Measurements from ENCODE around the gene C1QBP.

Gene C1QBP

GRCh38 chr17:5481451-5481850, 42.5 kb upstream of the C1QBP start:
- no peak overlapping the region for H3K4ac ChIP-seq (ENCODE audit: low read depth, low read length)
- no peak overlapping the region for H2BK15ac ChIP-seq (replicated peaks; ENCODE audit: low read depth)
- no peak overlapping the region for H4K5ac ChIP-seq (ENCODE audit: low read length)
- no peak overlapping the region for H3K56ac ChIP-seq (ENCODE audit: low read length)
- H3K9ac ChIP-seq (ENCODE audit: low read length), result no peak overlapping the region
- no peak overlapping the region for H2BK5ac ChIP-seq (ENCODE audit: low read length)
- peaks cover 20% of the 10 kb centered on the region for H3K79me2 ChIP-seq (ENCODE audit: control insufficient read depth, insufficient read depth, low read length)
- H3K4me1 ChIP-seq (ENCODE audit: control insufficient read depth, low read depth, low read length), result no peaks in the 10 kb centered on the region
- no peak overlapping the region for H3K4me2 ChIP-seq (ENCODE audit: low read length)
- H4K8ac ChIP-seq (ENCODE audit: low read depth, low read length), result no peak overlapping the region
- H3K18ac ChIP-seq (ENCODE audit: low read length), result no peak overlapping the region
- peaks cover 12% of the 10 kb centered on the region for H3K79me1 ChIP-seq (ENCODE audit: low read length)
- no peak overlapping the region for H3K27ac ChIP-seq (ENCODE audit: low read depth, low read length)
- no peak overlapping the region for H2AK5ac ChIP-seq (ENCODE audit: low read length)
- peaks cover 8% of the 10 kb centered on the region for H3K36me3 ChIP-seq (ENCODE audit: control insufficient read depth, insufficient read depth, low read length)
- no peaks in the 10 kb centered on the region for H3K27me3 ChIP-seq (ENCODE audit: insufficient read depth, low read length, poor library complexity)
- no peak for DNase-seq
- no CpG with 5 or more reads among the region's 4 CpGs for WGBS (ENCODE audit: extremely low coverage, insufficient coverage, low lambda C conversion rate)
- no peak overlapping the region for H3K23ac ChIP-seq (ENCODE audit: low read length)
- H3K4me3 ChIP-seq (ENCODE audit: low read length), result no peak overlapping the region
- no peak overlapping the region for H2BK120ac ChIP-seq (ENCODE audit: low read depth, low read length)

- Histone ChIP-seq H2BK120ac (ENCODE audit: low read depth, low read length) (no peak overlapping the region), H3K27ac (ENCODE audit: low read depth, low read length) (no peak overlapping the region), H4K5ac (ENCODE audit: low read length) (no peak overlapping the region), H3K27me3 (ENCODE audit: insufficient read depth, low read length, poor library complexity) (no peaks in the 10 kb centered on the region), H3K56ac (ENCODE audit: low read length) (no peak overlapping the region), H3K4ac (ENCODE audit: low read depth, low read length) (no peak overlapping the region), H2BK5ac (ENCODE audit: low read length) (no peak overlapping the region), H3K4me3 (ENCODE audit: low read length) (no peak overlapping the region), H3K23ac (ENCODE audit: low read length) (no peak overlapping the region), H3K9ac (ENCODE audit: low read length) (no peak overlapping the region), H3K4me2 (ENCODE audit: low read length) (no peak overlapping the region), H2AK5ac (ENCODE audit: low read length) (no peak overlapping the region), H3K79me1 (ENCODE audit: low read length) (peaks cover 12% of the 10 kb centered on the region), H3K79me2 (ENCODE audit: control insufficient read depth, insufficient read depth, low read length) (peaks cover 20% of the 10 kb centered on the region), H3K4me1 (ENCODE audit: control insufficient read depth, low read depth, low read length) (no peaks in the 10 kb centered on the region), H3K36me3 (ENCODE audit: control insufficient read depth, insufficient read depth, low read length) (peaks cover 8% of the 10 kb centered on the region), H4K8ac (ENCODE audit: low read depth, low read length) (no peak overlapping the region), H3K18ac (ENCODE audit: low read length) (no peak overlapping the region), H2BK15ac (replicated peaks; ENCODE audit: low read depth) (no peak overlapping the region)
- DNase-seq, result no peak
- no CpG with 5 or more reads among the region's 6 CpGs for WGBS (ENCODE audit: extremely low coverage, insufficient coverage, low lambda C conversion rate)
Measured at GRCh38 chr17:5480962-5481361, 42.0 kb upstream of the C1QBP start.

- no peak overlapping the region for H3K23ac ChIP-seq (ENCODE audit: low read length)
- no peak overlapping the region for H4K5ac ChIP-seq (ENCODE audit: low read length)
- H3K56ac ChIP-seq (ENCODE audit: low read length), result no peak overlapping the region
- no peak overlapping the region for H2BK15ac ChIP-seq (replicated peaks; ENCODE audit: low read depth)
- no peak overlapping the region for H2BK5ac ChIP-seq (ENCODE audit: low read length)
- peaks cover 9% of the 10 kb centered on the region for H3K36me3 ChIP-seq (ENCODE audit: control insufficient read depth, insufficient read depth, low read length)
- no peak overlapping the region for H3K4ac ChIP-seq (ENCODE audit: low read depth, low read length)
- H3K27ac ChIP-seq (ENCODE audit: low read depth, low read length), result no peak overlapping the region
- H3K27me3 ChIP-seq (ENCODE audit: insufficient read depth, low read length, poor library complexity), result no peaks in the 10 kb centered on the region
- H3K4me1 ChIP-seq (ENCODE audit: control insufficient read depth, low read depth, low read length), result no peaks in the 10 kb centered on the region
- no peak overlapping the region for H3K4me3 ChIP-seq (ENCODE audit: low read length)
- no peak overlapping the region for H3K9ac ChIP-seq (ENCODE audit: low read length)
- H3K18ac ChIP-seq (ENCODE audit: low read length), result no peak overlapping the region
- H3K79me1 ChIP-seq (ENCODE audit: low read length), result peaks cover 9% of the 10 kb centered on the region
- WGBS (ENCODE audit: extremely low coverage, insufficient coverage, low lambda C conversion rate), result no CpG with 5 or more reads among the region's 4 CpGs
- DNase-seq, result no peak
- no peak overlapping the region for H2AK5ac ChIP-seq (ENCODE audit: low read length)
- H2BK120ac ChIP-seq (ENCODE audit: low read depth, low read length), result no peak overlapping the region
- peaks cover 6% of the 10 kb centered on the region for H3K79me2 ChIP-seq (ENCODE audit: control insufficient read depth, insufficient read depth, low read length)
- H3K4me2 ChIP-seq (ENCODE audit: low read length), result no peak overlapping the region
- H4K8ac ChIP-seq (ENCODE audit: low read depth, low read length), result no peak overlapping the region
Measured at GRCh38 chr17:5478992-5479391, 40.0 kb upstream of the C1QBP start.

- no peak overlapping the region for H3K4me2 ChIP-seq (ENCODE audit: low read length)
- no peak overlapping the region for H3K9ac ChIP-seq (ENCODE audit: low read length)
- H3K79me1 ChIP-seq (ENCODE audit: low read length), result peaks cover 2% of the 10 kb centered on the region
- no peak overlapping the region for H3K23ac ChIP-seq (ENCODE audit: low read length)
- no peak overlapping the region for H2BK5ac ChIP-seq (ENCODE audit: low read length)
- no peak overlapping the region for H3K27ac ChIP-seq (ENCODE audit: low read depth, low read length)
- no peak overlapping the region for H4K8ac ChIP-seq (ENCODE audit: low read depth, low read length)
- no peak overlapping the region for H2BK120ac ChIP-seq (ENCODE audit: low read depth, low read length)
- no peak overlapping the region for H3K56ac ChIP-seq (ENCODE audit: low read length)
- no CpG with 5 or more reads among the region's 2 CpGs for WGBS (ENCODE audit: extremely low coverage, insufficient coverage, low lambda C conversion rate)
- H3K36me3 ChIP-seq (ENCODE audit: control insufficient read depth, insufficient read depth, low read length), result peaks cover 5% of the 10 kb centered on the region
- no peak overlapping the region for H2BK15ac ChIP-seq (replicated peaks; ENCODE audit: low read depth)
- H3K4ac ChIP-seq (ENCODE audit: low read depth, low read length), result no peak overlapping the region
- H4K5ac ChIP-seq (ENCODE audit: low read length), result no peak overlapping the region
- no peak overlapping the region for H3K18ac ChIP-seq (ENCODE audit: low read length)
- no peak overlapping the region for H3K4me3 ChIP-seq (ENCODE audit: low read length)
- no peaks in the 10 kb centered on the region for H3K27me3 ChIP-seq (ENCODE audit: insufficient read depth, low read length, poor library complexity)
- no peak overlapping the region for H2AK5ac ChIP-seq (ENCODE audit: low read length)
- H3K79me2 ChIP-seq (ENCODE audit: control insufficient read depth, insufficient read depth, low read length), result no peaks in the 10 kb centered on the region
- no peaks in the 10 kb centered on the region for H3K4me1 ChIP-seq (ENCODE audit: control insufficient read depth, low read depth, low read length)
- DNase-seq, result no peak
Measured at GRCh38 chr17:5473906-5474305, 35.0 kb upstream of the C1QBP start.

- H2BK15ac ChIP-seq (replicated peaks; ENCODE audit: low read depth), result no peak overlapping the region
- H3K4me2 ChIP-seq (ENCODE audit: low read length), result no peak overlapping the region
- H3K4me3 ChIP-seq (ENCODE audit: low read length), result no peak overlapping the region
- H2BK5ac ChIP-seq (ENCODE audit: low read length), result no peak overlapping the region
- DNase-seq, result no peak
- no peak overlapping the region for H4K8ac ChIP-seq (ENCODE audit: low read depth, low read length)
- no peak overlapping the region for H3K4ac ChIP-seq (ENCODE audit: low read depth, low read length)
- WGBS (ENCODE audit: extremely low coverage, insufficient coverage, low lambda C conversion rate), result 100% methylated on average over 2 of the region's 3 CpGs
- H3K79me1 ChIP-seq (ENCODE audit: low read length), result peaks cover 2% of the 10 kb centered on the region
- H3K79me2 ChIP-seq (ENCODE audit: control insufficient read depth, insufficient read depth, low read length), result peaks cover 11% of the 10 kb centered on the region
- H4K5ac ChIP-seq (ENCODE audit: low read length), result no peak overlapping the region
- no peak overlapping the region for H3K56ac ChIP-seq (ENCODE audit: low read length)
- H3K27me3 ChIP-seq (ENCODE audit: insufficient read depth, low read length, poor library complexity), result no peaks in the 10 kb centered on the region
- no peak overlapping the region for H2BK120ac ChIP-seq (ENCODE audit: low read depth, low read length)
- H3K4me1 ChIP-seq (ENCODE audit: control insufficient read depth, low read depth, low read length), result no peaks in the 10 kb centered on the region
- no peak overlapping the region for H3K9ac ChIP-seq (ENCODE audit: low read length)
- H3K23ac ChIP-seq (ENCODE audit: low read length), result no peak overlapping the region
- no peak overlapping the region for H3K27ac ChIP-seq (ENCODE audit: low read depth, low read length)
- no peak overlapping the region for H3K18ac ChIP-seq (ENCODE audit: low read length)
- peaks cover 3% of the 10 kb centered on the region for H3K36me3 ChIP-seq (ENCODE audit: control insufficient read depth, insufficient read depth, low read length)
- no peak overlapping the region for H2AK5ac ChIP-seq (ENCODE audit: low read length)
Measured at GRCh38 chr17:5472511-5472910, 33.6 kb upstream of the C1QBP start.

GRCh38 chr17:5468075-5468473, 29.1 kb upstream of the C1QBP start:
- H3K4me2 ChIP-seq (ENCODE audit: low read length), result peak overlapping the region; percentile 59
- no peak overlapping the region for H4K5ac ChIP-seq (ENCODE audit: low read length)
- no CpG with 5 or more reads among the region's 17 CpGs for WGBS (ENCODE audit: extremely low coverage, insufficient coverage, low lambda C conversion rate)

More at GRCh38 chr17:5468075-5468473, 29.1 kb upstream of the C1QBP start:
- H3K36me3 ChIP-seq (ENCODE audit: control insufficient read depth, insufficient read depth, low read length), result no peaks in the 10 kb centered on the region
- no peaks in the 10 kb centered on the region for H3K27me3 ChIP-seq (ENCODE audit: insufficient read depth, low read length, poor library complexity)
- peak overlapping the region; percentile 64 for H3K4ac ChIP-seq (ENCODE audit: low read depth, low read length)
- H2BK120ac ChIP-seq (ENCODE audit: low read depth, low read length), result no peak overlapping the region
- peak overlapping the region; percentile 48 for H3K27ac ChIP-seq (ENCODE audit: low read depth, low read length)
- H2BK5ac ChIP-seq (ENCODE audit: low read length), result peak overlapping the region; percentile 65
- H3K79me2 ChIP-seq (ENCODE audit: control insufficient read depth, insufficient read depth, low read length), result peaks cover 54% of the 10 kb centered on the region
- DNase-seq, result no peak
- no peak overlapping the region for H2BK15ac ChIP-seq (replicated peaks; ENCODE audit: low read depth)
- H3K23ac ChIP-seq (ENCODE audit: low read length), result peak overlapping the region; percentile 97
- H2AK5ac ChIP-seq (ENCODE audit: low read length), result no peak overlapping the region
- H3K9ac ChIP-seq (ENCODE audit: low read length), result peak overlapping the region; percentile 95
- peak overlapping the region; percentile 52 for H3K18ac ChIP-seq (ENCODE audit: low read length)
- peaks cover 6% of the 10 kb centered on the region for H3K4me1 ChIP-seq (ENCODE audit: control insufficient read depth, low read depth, low read length)
- peaks cover 2% of the 10 kb centered on the region for H3K79me1 ChIP-seq (ENCODE audit: low read length)
- H4K8ac ChIP-seq (ENCODE audit: low read depth, low read length), result no peak overlapping the region
- H3K56ac ChIP-seq (ENCODE audit: low read length), result peak overlapping the region; percentile 94
- peak overlapping the region; percentile 69 for H3K4me3 ChIP-seq (ENCODE audit: low read length)
